ENCODE results near the gene UBE2G2.

Gene UBE2G2

GRCh38 chr21:44766818-44767354 lies 34.7 kb downstream of the UBE2G2 start:
- no peak for DNase-seq (ENCODE audit: low read depth, low spot score)
- H3K27ac ChIP-seq, result no peak overlapping the region

DNA sequence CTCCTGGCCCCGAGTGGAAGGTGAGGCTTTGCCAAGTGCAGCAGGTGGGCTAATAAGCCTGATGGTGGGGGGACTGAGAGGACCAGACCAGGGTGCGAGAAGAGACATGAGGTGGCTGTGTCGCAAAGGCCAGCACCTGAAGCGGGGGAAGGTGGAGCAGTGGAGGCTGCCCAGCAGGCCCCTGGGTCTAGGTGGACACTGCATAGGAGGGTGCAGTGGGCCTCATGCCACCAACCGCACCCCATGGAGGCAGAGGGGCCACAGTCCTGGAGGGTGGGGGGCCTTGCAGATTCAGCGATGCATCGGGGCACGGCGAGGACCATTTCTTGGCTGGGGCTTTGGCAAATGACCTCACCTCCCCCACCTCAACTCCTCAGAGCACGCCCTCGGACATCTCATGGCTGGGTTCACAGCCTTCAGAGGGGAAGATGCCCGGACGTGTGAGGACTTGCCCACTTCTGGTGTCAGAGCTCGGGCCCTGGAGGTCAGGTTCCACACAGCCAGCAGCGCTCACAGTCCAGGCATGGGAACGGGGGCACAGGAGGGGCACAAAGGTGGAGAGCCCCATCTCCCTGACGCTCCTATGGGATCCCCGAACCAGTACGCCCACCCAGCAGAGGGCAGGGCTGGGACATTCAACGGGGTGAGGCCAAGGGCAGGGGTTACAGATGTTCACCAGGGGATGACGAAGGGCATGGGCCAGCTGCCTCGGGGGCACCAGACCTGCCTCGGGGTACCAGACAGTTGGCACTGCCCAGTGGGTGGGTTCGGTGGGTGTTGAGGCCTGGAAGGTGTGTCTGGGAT lies 35.4 kb downstream of the UBE2G2 start:
- no peak overlapping the region for H3K27ac ChIP-seq
- DNase-seq (ENCODE audit: low read depth, low spot score), result no peak

DNA sequence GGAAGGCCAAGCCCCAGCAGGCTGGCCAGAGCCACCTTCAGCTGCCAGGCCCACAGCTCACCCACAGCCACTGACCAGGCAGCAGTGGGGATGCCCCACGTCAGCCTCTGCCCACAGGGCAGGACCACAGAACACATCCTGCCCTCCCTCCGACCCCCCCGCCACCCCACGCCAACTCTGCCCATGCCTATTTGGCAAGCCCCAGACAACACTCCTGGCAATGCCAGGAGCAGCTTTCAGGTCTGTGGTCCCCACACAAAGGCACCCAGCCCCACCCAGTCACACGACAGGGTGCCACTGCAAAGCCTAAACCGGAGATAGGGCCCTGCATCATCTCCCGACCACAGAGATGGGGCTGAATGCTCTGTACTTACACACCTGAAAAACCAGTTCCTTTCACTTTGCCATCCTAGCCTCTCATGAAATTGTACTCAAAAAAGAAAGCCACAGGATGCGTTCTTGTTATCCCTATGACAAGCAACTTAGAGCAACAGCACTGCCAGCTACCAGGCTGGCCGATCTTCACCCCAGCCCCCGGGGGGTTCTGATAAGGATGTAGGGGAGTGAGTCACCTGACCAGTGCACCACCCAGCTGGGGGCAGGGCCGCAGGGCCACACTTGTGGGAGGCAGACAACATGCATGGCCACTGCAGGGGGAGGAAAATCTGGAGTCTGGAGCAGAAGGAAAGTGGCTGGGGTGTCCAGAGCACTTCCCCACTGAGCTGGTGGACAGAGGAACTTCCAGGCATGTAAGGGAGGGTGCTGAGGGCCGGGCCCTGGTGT lies 36.2 kb downstream of the UBE2G2 start:
- H3K27ac ChIP-seq, result no peak overlapping the region
- DNase-seq (ENCODE audit: low read depth, low spot score), result no peak

- no peak overlapping the region for H3K27ac ChIP-seq
- no peak for DNase-seq (ENCODE audit: low read depth, low spot score)
Observed at GRCh38 chr21:44764319-44765230, 37.0 kb downstream of the UBE2G2 start.

DNA sequence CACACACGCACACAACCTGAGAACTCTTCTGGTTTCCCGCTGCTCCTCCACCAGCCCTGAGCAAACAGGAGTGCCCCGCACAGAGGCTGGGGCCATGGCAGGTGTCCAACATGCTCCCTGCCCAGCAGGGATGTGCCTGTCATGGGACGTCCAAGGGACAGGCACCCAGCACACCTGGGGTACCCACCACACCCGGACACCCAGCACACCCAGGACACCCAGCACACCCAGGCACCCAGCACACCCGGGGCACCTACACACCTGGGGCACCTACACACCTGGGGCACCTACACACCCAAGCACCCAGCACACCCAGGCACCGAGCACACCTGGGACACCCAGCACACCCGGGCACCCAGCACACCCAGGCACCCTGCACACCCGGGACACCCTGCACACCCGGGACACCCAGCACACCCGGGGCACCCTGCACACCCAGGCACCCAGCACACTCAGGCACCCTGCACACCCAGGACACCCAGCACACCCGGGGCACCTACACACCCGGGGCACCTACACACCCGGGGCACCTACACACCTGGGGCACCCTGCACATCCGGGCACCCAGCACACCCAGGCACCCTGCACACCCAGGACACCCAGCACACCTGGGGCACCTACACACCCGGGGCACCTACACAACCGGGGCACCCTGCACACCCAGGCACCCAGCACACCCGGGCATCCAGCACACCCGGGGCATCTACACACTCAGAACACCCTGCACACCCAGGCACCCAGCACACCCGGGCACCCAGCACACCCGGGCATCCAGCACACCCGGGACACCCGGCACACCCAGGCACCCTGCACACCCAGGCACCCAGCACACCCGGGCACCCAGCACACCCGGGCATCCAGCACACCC lies 37.9 kb downstream of the UBE2G2 start:
- DNase-seq (ENCODE audit: low read depth, low spot score), result no peak
- no peak overlapping the region for H3K27ac ChIP-seq

- DNase-seq (ENCODE audit: low read depth, low spot score), result no peak
- H3K27ac ChIP-seq, result no peak overlapping the region
Observed at GRCh38 chr21:44763050-44763378, 38.6 kb downstream of the UBE2G2 start.

GRCh38 chr21:44762221-44763049 lies 39.2 kb downstream of the UBE2G2 start:
- H3K27ac ChIP-seq, result no peak overlapping the region
- DNase-seq (ENCODE audit: low read depth, low spot score), result no peak

- H3K27ac ChIP-seq, result no peak overlapping the region
- no peak for DNase-seq (ENCODE audit: low read depth, low spot score)
Observed at GRCh38 chr21:44761747-44762208, 39.8 kb downstream of the UBE2G2 start.

- no peak for DNase-seq (ENCODE audit: low read depth, low spot score)
- H3K27ac ChIP-seq, result no peak overlapping the region
Observed at GRCh38 chr21:44761011-44761729, 40.5 kb downstream of the UBE2G2 start.

- no peak for DNase-seq (ENCODE audit: low read depth, low spot score)
- H3K27ac ChIP-seq, result no peak overlapping the region
Observed at GRCh38 chr21:44760376-44760775, 41.2 kb downstream of the UBE2G2 start.

GRCh38 chr21:44759628-44760285 lies 41.9 kb downstream of the UBE2G2 start:
- no peak for DNase-seq (ENCODE audit: low read depth, low spot score)
- H3K27ac ChIP-seq, result no peak overlapping the region

GRCh38 chr21:44758781-44759627 lies 42.6 kb downstream of the UBE2G2 start:
- no peak for DNase-seq (ENCODE audit: low read depth, low spot score)
- H3K27ac ChIP-seq, result no peak overlapping the region

DNA sequence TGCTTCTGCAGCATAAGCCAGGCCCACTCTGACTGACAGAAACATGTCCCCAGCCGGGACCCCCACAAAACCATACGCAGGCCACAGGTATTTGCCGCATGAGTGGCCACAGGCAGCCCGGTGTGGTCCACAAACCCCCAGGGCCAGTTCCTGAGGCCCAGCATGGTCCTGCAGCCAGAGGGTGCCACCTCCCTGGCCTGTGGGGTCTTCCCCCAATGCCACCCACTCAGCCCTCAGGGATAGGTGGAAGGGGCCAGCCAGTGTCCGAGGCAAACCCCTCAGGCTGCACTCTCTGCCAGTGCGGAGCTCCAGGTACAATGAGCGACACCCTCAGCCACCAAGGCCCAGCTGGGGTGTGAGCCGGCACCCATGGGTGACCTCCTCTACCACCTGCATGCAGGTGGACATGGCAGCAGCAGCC lies 43.5 kb downstream of the UBE2G2 start:
- no peak overlapping the region for H3K27ac ChIP-seq
- no peak for DNase-seq (ENCODE audit: low read depth, low spot score)

DNA sequence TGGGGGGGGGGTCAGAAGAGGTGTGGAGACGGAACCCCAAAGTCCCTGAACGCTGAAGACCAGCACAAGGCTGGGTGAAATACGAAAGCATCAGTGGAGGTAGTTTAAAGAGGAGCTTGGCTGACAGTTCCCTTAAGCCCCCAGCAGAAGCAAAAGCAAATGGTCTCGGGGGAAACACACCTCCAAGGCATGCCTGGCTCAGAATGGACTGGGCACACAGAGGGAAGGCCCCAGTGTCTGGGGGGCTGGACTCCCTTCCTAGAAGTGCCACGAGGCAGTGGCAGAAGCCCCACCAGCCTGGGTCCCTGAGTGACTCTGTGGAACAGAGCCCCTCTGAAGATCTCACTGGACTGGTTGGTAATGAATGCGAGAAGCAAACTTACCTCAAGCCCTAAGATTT lies 43.9 kb downstream of the UBE2G2 start:
- DNase-seq (ENCODE audit: low read depth, low spot score), result no peak
- H3K27ac ChIP-seq, result no peak overlapping the region

DNA sequence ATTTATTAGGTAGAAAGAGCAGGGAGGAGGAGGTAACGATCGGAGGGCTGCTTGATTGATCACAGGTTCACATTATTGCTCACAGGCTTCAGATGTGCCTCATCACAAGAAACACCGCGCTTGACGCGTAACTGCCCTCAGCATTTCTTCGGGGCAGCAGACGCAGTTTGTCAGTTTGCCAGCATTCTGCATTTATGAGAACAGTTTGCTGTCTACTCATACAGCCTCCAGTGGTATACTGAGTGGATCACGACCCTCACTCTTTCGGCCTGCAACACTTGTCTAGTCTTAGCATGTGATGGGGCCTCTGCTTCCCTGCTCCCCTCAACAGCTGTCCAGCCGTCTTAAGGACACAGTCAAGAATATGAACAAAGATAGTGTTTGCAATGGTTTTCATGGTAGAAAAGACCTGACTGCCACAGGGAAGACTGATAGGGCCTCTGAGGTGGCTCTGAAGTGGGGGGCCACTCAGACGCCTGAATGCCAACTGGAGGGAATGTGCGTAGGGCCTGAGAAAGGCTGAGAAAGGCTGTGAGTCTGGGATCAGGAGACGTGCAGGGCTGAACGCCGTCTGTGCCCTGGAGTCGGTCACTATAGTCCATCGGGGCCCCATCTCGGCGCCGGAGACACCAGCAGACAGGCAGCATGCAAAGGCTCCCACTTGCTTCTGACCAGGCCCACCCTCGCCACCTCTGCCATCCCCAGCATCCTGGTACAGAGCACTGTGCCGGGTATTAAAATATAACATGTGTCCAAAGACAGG lies 45.0 kb downstream of the UBE2G2 start:
- DNase-seq (ENCODE audit: low read depth, low spot score), result peak; percentile 39
- no peak overlapping the region for H3K27ac ChIP-seq

- no peak for DNase-seq (ENCODE audit: low read depth, low spot score)
- no peak overlapping the region for H3K27ac ChIP-seq
Observed at GRCh38 chr21:44755227-44755626, 46.4 kb downstream of the UBE2G2 start.

Measured in epithelial cell of prostate (primary cell).